ENCODE results near the gene GPATCH4.
A peak's percentile ranks its signal among the peaks of the same experiment; 100 is the strongest.
"Not testable (repeated sequence)": the region's sequence is repeated elsewhere in the genome, so short reads cannot be mapped to it uniquely, and the experiment has no call there.

The GPATCH4 gene

GRCh38 chr1:156601122-156601830 lies at the start of gene GPATCH4:
TSS of gene GPATCH4 (minus strand) at chr1:156601479.
- DNase-seq: peak; percentile 94

DNA sequence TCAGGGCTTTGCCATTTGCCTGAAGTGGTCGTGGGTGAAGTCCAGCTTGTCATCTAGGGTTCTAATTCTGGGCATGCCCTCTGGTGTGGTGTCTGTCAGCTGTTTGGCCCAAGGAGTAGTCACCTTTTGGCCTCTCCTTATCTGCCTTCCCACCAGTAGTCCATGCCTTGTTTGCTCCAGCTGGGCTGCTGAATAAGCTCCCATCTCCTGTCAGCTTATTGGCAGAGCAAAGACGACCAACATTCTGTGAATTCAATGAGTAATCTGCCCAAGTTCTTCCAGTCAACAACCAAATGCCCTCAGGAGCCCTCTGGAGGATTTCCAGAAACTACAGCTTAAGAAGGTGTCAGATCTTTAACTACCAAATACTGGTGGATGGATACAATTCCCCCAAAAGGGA lies 47.7 kb upstream of the GPATCH4 start:
- DNase-seq: peak; percentile 37

- no peak for DNase-seq
Measured at GRCh38 chr1:156648496-156648895, 47.2 kb upstream of the GPATCH4 start.

- DNase-seq: no peak
Measured at GRCh38 chr1:156647351-156647750, 46.1 kb upstream of the GPATCH4 start.

GRCh38 chr1:156646738-156647211 lies 45.5 kb upstream of the GPATCH4 start:
- no peak for DNase-seq

GRCh38 chr1:156645666-156646065 lies 44.4 kb upstream of the GPATCH4 start:
- no peak for DNase-seq

DNA sequence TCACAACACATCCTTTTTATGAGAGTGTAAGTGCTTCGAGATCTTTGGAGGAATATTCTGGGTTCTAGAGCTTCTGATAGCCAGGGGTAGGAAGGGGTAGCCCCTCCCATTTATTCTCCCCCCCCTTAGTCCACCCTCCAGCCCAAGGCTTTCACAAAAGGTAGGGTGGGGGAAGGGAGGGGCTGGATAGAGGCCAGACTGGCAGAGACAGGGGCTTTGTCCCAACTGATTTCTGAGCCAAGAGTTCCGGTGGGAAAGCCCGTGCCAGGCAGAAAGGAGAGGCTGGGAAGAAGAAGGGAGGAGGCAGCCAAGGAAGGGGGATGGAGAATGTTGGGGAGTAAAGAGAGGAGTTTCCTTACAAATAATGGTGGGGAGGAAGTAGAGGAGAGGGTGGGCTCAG lies 43.8 kb upstream of the GPATCH4 start:
- no peak for DNase-seq

DNA sequence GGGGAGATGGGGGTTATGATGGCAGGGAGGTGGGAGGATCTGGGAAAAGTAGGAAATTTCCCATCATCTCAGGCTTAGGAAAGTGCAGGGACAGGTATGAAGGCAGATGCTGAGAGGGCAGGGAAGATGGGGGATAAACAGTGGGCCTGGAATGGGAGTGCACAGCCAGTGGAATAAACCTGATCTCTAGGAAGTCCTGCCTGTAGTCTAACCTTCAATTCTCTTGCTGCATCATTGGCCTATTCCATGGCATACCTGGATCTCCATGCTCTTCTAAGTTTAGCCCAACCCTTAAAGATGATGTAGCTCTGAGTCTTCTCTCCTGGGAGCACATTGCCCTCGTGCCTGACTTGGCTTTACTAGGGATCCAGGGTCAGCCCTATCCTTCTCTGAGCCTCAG lies 43.4 kb upstream of the GPATCH4 start:
- DNase-seq: no peak

DNA sequence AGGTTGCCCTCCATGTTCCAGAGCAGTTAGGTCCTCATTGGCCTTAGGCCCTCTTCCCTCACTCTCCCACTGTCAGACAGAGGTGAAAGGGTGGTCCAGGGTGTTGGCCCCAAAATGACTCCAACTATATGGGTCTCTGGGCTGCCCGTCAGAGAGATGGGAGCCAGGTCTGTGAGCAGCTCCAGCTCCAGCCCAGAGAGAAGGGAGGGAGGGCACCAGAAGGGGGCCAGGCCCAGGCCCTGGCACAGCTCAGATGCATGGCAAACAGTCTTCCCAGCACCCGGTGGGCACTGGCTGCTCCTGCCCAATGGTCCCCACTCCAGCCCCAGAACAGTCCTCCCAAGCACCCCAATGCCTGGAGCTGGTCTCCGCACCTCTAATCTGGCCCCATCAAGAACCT lies 42.9 kb upstream of the GPATCH4 start:
- DNase-seq: no peak

GRCh38 chr1:156643778-156644092 lies 42.5 kb upstream of the GPATCH4 start:
- DNase-seq: no peak

GRCh38 chr1:156643049-156643777 lies 41.9 kb upstream of the GPATCH4 start:
- no peak for DNase-seq

- no peak for DNase-seq
Measured at GRCh38 chr1:156642265-156643048, 41.2 kb upstream of the GPATCH4 start.

DNA sequence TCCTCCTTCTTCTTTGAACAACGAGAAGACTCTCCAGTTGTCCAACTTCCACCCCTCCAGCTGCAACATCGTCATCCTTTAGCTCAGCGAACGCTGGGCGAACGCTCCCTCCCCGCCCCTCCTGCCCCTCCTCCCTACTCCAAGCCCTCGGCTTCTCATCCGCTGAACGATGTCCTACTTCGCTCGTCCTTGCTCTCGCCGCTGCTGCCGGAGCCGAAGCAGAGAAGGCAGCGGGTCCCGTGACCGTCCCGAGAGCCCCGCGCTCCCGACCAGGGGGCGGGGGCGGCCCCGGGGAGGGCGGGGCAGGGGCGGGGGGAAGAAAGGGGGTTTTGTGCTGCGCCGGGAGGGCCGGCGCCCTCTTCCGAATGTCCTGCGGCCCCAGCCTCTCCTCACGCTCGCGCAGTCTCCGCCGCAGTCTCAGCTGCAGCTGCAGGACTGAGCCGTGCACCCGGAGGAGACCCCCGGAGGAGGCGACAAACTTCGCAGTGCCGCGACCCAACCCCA lies 40.5 kb upstream of the GPATCH4 start, which contains the start of gene BCAN:
Gene BCAN, plus strand, starts transcription at position 357 of the 504 bp plus-strand sequence. CDS start 3,938 bp downstream, outside the sequence.
- no peak for DNase-seq

DNA sequence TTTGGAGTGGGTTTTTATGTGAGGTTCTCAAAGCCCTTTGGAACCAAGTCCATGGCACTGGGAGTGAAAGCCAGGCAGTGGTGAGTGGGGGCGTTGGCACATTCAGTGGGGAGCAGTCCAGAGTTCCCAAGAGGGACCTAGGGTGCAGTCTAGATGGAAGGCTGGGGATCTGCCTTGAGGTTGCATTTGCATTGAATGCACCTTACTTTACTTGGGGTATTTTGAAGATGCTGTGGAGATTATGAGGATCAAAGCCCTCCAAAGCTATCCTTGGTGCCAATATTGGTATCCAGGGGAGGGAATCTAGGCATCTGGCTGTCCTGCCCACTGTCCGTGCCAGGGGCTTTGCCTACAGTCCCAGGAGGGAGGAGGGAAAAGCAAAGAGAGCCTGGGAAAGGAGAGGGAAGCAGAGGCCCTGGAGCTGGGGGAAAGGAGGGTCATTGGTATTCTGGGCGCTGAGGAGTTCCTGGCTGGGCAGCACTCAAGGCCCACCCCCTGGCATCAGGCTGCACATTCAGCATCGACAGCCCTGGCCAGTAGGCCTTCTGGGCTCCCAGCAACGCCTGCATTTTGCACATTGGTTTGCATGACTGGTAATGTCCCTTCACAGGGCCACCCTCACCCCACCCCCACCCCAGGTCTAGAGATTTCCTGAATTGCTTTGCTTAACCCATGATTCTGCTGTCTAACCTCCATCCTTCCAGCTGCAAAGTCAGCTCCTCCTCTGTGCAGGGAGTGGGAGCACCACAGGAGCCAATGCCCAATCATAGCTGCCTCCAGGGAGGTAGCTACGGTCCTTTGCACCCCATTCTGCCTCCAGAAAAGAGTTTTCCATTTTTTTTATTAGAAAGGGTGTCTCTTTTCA lies 39.8 kb upstream of the GPATCH4 start:
- DNase-seq: no peak

- DNase-seq: no peak
Measured at GRCh38 chr1:156639601-156640101, 38.4 kb upstream of the GPATCH4 start.

- no peak for DNase-seq
Measured at GRCh38 chr1:156638189-156638985, 37.1 kb upstream of the GPATCH4 start.

DNA sequence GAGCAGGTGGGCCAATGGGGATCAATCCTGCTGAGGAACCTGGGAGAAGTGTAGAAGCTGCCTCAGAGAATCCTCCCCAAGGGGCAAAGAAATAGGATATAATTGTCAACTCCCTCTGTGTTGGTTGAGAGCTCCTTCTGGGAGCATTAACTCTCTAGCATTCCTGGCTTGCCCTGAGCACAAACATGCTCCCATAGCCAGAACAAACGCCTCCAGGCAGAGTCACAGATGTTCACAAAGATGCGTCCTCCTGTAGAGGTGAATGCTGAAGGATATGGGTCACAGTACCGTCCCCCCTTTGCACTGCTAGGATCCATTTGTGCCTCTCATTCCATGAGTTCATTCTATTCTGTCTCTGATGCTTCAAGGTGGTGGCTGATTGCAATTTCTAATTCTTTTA lies 31.1 kb upstream of the GPATCH4 start:
- DNase-seq: no peak

- DNase-seq: not testable (repeated sequence)
Measured at GRCh38 chr1:156631152-156631551, 29.9 kb upstream of the GPATCH4 start.

- no peak for DNase-seq
Measured at GRCh38 chr1:156629823-156630449, 28.7 kb upstream of the GPATCH4 start.

- DNase-seq: peak; percentile 20
Measured at GRCh38 chr1:156627313-156627880, 26.1 kb upstream of the GPATCH4 start.

- no peak for DNase-seq
Measured at GRCh38 chr1:156626079-156626438, 24.8 kb upstream of the GPATCH4 start.

All from NCI-H446 treated with DMSO at 0.1 percent for 48 hours (cell line).